ENCODE data around the gene C2orf72. TPM values are rescaled to one million over a fixed set of nuclear protein-coding genes. Genes with fewer than 3 reads are reported as not detected.

The C2orf72 gene
- polyA plus RNA-seq, 3 donors = not detected

- no peaks in the 10 kb centered on the region for H3K79me2 ChIP-seq (ENCODE audit: insufficient read depth, low read length)
- intact Hi-C loops (cut with micrococcal nuclease) = no loop called here
- no peak overlapping the region for H3K27ac ChIP-seq (ENCODE audit: low read depth in 1 of 2, low read length in 2 of 2)
- H3K27me3 Mint-ChIP-seq (ENCODE audit: low read depth in 3 of 3) = peaks cover 46 to 74% (median 61%) of the 10 kb centered on the region in 3 donors
- H3K9me3 Mint-ChIP-seq = peaks cover 0 to 10% (median 2%) of the 10 kb centered on the region in 7 donors
- H3K4me1 Mint-ChIP-seq = peaks cover 4% of the 10 kb centered on the region
- peaks cover 0 to 19% of the 10 kb centered on the region in 2 donors for H3K9me3 ChIP-seq (replicated peaks in 1 of 2; ENCODE audit: control insufficient read depth in 1 of 2, insufficient read depth in 1 of 2, low read length in 2 of 2)
- no peak overlapping the region for H3K9ac ChIP-seq (ENCODE audit: insufficient read depth, low read length, poor library complexity, severe bottlenecking)
- peaks cover 38 to 56% of the 10 kb centered on the region in 2 donors for H3K27me3 ChIP-seq (ENCODE audit: control insufficient read depth in 2 of 2, insufficient read depth in 2 of 2, low read length in 2 of 2)
- peak overlapping the region in 1 of 2 donors; percentile 59 for H3K4me3 Mint-ChIP-seq
- no peak for TF ChIP-seq CTCF (IDR thresholded peaks at IDR 0.05)
- no peak overlapping the region for H3K27ac Mint-ChIP-seq
- H3K4me2 ChIP-seq (replicated peaks; ENCODE audit: extremely low read depth, low read length, poor library complexity, severe bottlenecking) = no peak overlapping the region
- no peaks in the 10 kb centered on the region for H4K20me1 ChIP-seq (ENCODE audit: insufficient read depth, low read length)
- no peak overlapping the region for H2AFZ ChIP-seq (ENCODE audit: insufficient read depth, low read depth, low read length, poor library complexity, severe bottlenecking)
- no peaks in the 10 kb centered on the region for H3K36me3 Mint-ChIP-seq
- H3K36me3 ChIP-seq (replicated peaks in 1 of 2; ENCODE audit: control insufficient read depth in 1 of 2, insufficient read depth in 2 of 2, low read length in 2 of 2) = no peaks in the 10 kb centered on the region
- H3K4me3 ChIP-seq (replicated peaks in 1 of 3; ENCODE audit: low read depth in 2 of 3, low read length in 3 of 3) = no peak overlapping the region
- no peak for DNase-seq
- no CpG with 5 or more reads among the region's 6 CpGs for whole genome bisulfite sequencing (ENCODE audit: insufficient coverage)
- H3K4me1 ChIP-seq (ENCODE audit: control insufficient read depth in 1 of 2, insufficient read depth in 2 of 2, low read length in 2 of 2) = peaks cover 0 to 2% of the 10 kb centered on the region in 2 donors
Measured at GRCh38 chr2:231039294-231039664, 2.0 kb downstream of the C2orf72 start.

GRCh38 chr2:231039821-231040364 lies 2.6 kb downstream of the C2orf72 start:
- Histone ChIP-seq H4K20me1 (ENCODE audit: insufficient read depth, low read length) (no peaks in the 10 kb centered on the region), H3K9me3 (replicated peaks in 1 of 2; ENCODE audit: control insufficient read depth in 1 of 2, insufficient read depth in 1 of 2, low read length in 2 of 2) (peaks cover 0 to 19% of the 10 kb centered on the region in 2 donors), H3K4me3 (replicated peaks in 1 of 3; ENCODE audit: low read depth in 2 of 3, low read length in 3 of 3) (no peak overlapping the region), H3K9ac (ENCODE audit: insufficient read depth, low read length, poor library complexity, severe bottlenecking) (no peak overlapping the region), H2AFZ (ENCODE audit: insufficient read depth, low read depth, low read length, poor library complexity, severe bottlenecking) (no peak overlapping the region), H3K4me2 (replicated peaks; ENCODE audit: extremely low read depth, low read length, poor library complexity, severe bottlenecking) (no peak overlapping the region), H3K27ac (ENCODE audit: low read depth in 1 of 2, low read length in 2 of 2) (no peak overlapping the region), H3K79me2 (ENCODE audit: insufficient read depth, low read length) (no peaks in the 10 kb centered on the region), H3K27me3 (ENCODE audit: control insufficient read depth in 2 of 2, insufficient read depth in 2 of 2, low read length in 2 of 2) (peaks cover 37 to 55% of the 10 kb centered on the region in 2 donors), H3K36me3 (replicated peaks in 1 of 2; ENCODE audit: control insufficient read depth in 1 of 2, insufficient read depth in 2 of 2, low read length in 2 of 2) (no peaks in the 10 kb centered on the region), H3K4me1 (ENCODE audit: control insufficient read depth in 1 of 2, insufficient read depth in 2 of 2, low read length in 2 of 2) (peaks cover 0 to 2% of the 10 kb centered on the region in 2 donors)
- WGBS (ENCODE audit: insufficient coverage) = 63% methylated on average over 4 of the region's 8 CpGs
- intact Hi-C loops (cut with micrococcal nuclease) = no loop called here
- no peak for TF ChIP-seq CTCF (IDR thresholded peaks at IDR 0.05)
- Mint-ChIP-seq H3K4me1 (peaks cover 4% of the 10 kb centered on the region), H3K27ac (no peak overlapping the region), H3K9me3 (peaks cover 0 to 10% (median 2%) of the 10 kb centered on the region in 7 donors), H3K4me3 (peak overlapping the region in 1 of 2 donors; percentile 59), H3K36me3 (no peaks in the 10 kb centered on the region), H3K27me3 (ENCODE audit: low read depth in 3 of 3) (peaks cover 46 to 68% (median 58%) of the 10 kb centered on the region in 3 donors)
- no peak for DNase-seq
